ENCODE data around the gene LRP1B.
"Not testable (repeated sequence)": the region's sequence is repeated elsewhere in the genome, so short reads cannot be mapped to it uniquely, and the experiment has no call there.

LRP1B gene

GRCh38 chr2:140552634-140553033, 1578.2 kb downstream of the LRP1B start:
- no peak for DNase-seq (ENCODE audit: low read depth in 2 of 2)

- no peak for DNase-seq (ENCODE audit: low read depth in 2 of 2)
Observed at GRCh38 chr2:140551287-140551686, 1579.5 kb downstream of the LRP1B start.

- no peak for DNase-seq (ENCODE audit: low read depth in 2 of 2)
Observed at GRCh38 chr2:140550821-140551220, 1580.0 kb downstream of the LRP1B start.

- not testable (repeated sequence) for DNase-seq (ENCODE audit: low read depth in 2 of 2)
Observed at GRCh38 chr2:140544769-140545168, 1586.0 kb downstream of the LRP1B start.

GRCh38 chr2:140542627-140543026, 1588.2 kb downstream of the LRP1B start:
- DNase-seq (ENCODE audit: low read depth in 2 of 2): no peak

- DNase-seq (ENCODE audit: low read depth in 2 of 2): no peak
Observed at GRCh38 chr2:140539242-140539875, 1591.5 kb downstream of the LRP1B start.

- DNase-seq (ENCODE audit: low read depth in 2 of 2): no peak
Observed at GRCh38 chr2:140529706-140530105, 1601.1 kb downstream of the LRP1B start.

- no peak for DNase-seq (ENCODE audit: low read depth in 2 of 2)
Observed at GRCh38 chr2:140528982-140529381, 1601.8 kb downstream of the LRP1B start.

- DNase-seq (ENCODE audit: low read depth in 2 of 2): no peak
Observed at GRCh38 chr2:140526575-140526974, 1604.2 kb downstream of the LRP1B start.

- no peak for DNase-seq (ENCODE audit: low read depth in 2 of 2)
Observed at GRCh38 chr2:140512106-140512505, 1618.7 kb downstream of the LRP1B start.

GRCh38 chr2:140509765-140510164, 1621.1 kb downstream of the LRP1B start:
- no peak for DNase-seq (ENCODE audit: low read depth in 2 of 2)

GRCh38 chr2:140508756-140509155, 1622.1 kb downstream of the LRP1B start:
- no peak for DNase-seq (ENCODE audit: low read depth in 2 of 2)

- no peak for DNase-seq (ENCODE audit: low read depth in 2 of 2)
Observed at GRCh38 chr2:140506606-140507005, 1624.2 kb downstream of the LRP1B start.

GRCh38 chr2:140504601-140505000, 1626.2 kb downstream of the LRP1B start:
- no peak for DNase-seq (ENCODE audit: low read depth in 2 of 2)

GRCh38 chr2:140502951-140503630, 1627.7 kb downstream of the LRP1B start:
- DNase-seq (ENCODE audit: low read depth in 2 of 2): no peak

GRCh38 chr2:140498360-140498759, 1632.5 kb downstream of the LRP1B start:
- no peak for DNase-seq (ENCODE audit: low read depth in 2 of 2)

- DNase-seq (ENCODE audit: low read depth in 2 of 2): no peak
Observed at GRCh38 chr2:140496714-140497113, 1634.1 kb downstream of the LRP1B start.

GRCh38 chr2:140491876-140492275, 1638.9 kb downstream of the LRP1B start:
- DNase-seq (ENCODE audit: low read depth in 2 of 2): no peak

- DNase-seq (ENCODE audit: low read depth in 2 of 2): no peak
Observed at GRCh38 chr2:140489193-140489592, 1641.6 kb downstream of the LRP1B start.

GRCh38 chr2:140481136-140481535, 1649.7 kb downstream of the LRP1B start:
- DNase-seq (ENCODE audit: low read depth in 2 of 2): no peak

GRCh38 chr2:140473851-140474250, 1657.0 kb downstream of the LRP1B start:
- DNase-seq (ENCODE audit: low read depth in 2 of 2): no peak

GRCh38 chr2:140472676-140473075, 1658.1 kb downstream of the LRP1B start:
- no peak for DNase-seq (ENCODE audit: low read depth in 2 of 2)

GRCh38 chr2:140465301-140465700, 1665.5 kb downstream of the LRP1B start:
- no peak for DNase-seq (ENCODE audit: low read depth in 2 of 2)

- no peak for DNase-seq (ENCODE audit: low read depth in 2 of 2)
Observed at GRCh38 chr2:140462990-140463389, 1667.8 kb downstream of the LRP1B start.
